Measurements from ENCODE around the gene CEACAM19. TPM values are rescaled to one million over a fixed set of nuclear protein-coding genes. Genes with fewer than 3 reads are reported as not detected.
"Not testable (repeated sequence)": the region's sequence is repeated elsewhere in the genome, so short reads cannot be mapped to it uniquely, and the experiment has no call there.

CEACAM19 gene
- total RNA-seq, 1 experiment from 2014 or later = 13.2 TPM

DNA sequence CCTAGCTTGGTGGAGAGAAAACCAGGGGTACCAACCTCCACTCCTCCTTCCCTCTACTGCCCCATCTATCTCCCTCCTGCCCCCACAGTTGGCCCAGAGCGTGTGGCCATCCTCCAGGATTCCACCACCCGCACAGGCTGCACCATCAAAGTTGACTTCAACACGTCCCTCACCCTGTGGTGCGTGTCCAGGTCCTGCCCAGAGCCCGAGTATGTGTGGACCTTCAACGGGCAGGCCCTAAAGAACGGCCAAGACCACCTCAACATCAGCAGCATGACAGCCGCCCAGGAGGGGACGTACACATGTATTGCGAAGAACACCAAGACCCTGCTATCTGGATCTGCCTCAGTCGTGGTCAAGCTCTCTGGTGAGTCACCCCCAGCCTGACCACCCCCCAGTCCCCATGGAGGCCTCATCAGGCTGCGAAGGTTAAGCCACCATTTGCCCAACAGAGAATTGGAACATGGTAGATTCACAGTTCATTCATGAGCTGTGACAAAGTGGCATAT is 34.3 kb downstream of the CEACAM19 start:
- Mint-ChIP-seq H3K36me3 (ENCODE audit: insufficient read depth, unreplicated experiment) (no peaks in the 10 kb centered on the region), H3K9me3 (ENCODE audit: unreplicated experiment) (no peaks in the 10 kb centered on the region), H3K4me3 (ENCODE audit: unreplicated experiment) (no peak overlapping the region), H3K4me1 (ENCODE audit: insufficient read depth, unreplicated experiment) (no peaks in the 10 kb centered on the region), H3K27me3 (ENCODE audit: insufficient read depth, unreplicated experiment) (no peaks in the 10 kb centered on the region), H3K27ac (ENCODE audit: low read depth, unreplicated experiment) (no peak overlapping the region)
- intact Hi-C loops (cut with micrococcal nuclease) = no loop called here
- no peak for DNase-seq (ENCODE audit: unreplicated experiment)
- ChIA-PET CTCF (interaction anchor here (0.6 to 1.1 kb wide), 4 partner anchors 16 to 66 kb away, joined by 3 to 4 read pairs (median 3); no protein-coding TSS in a partner anchor), POLR2A (interaction anchor here (0.7 kb wide), 1 partner anchor 152 kb away, joined by 5 read pairs; no protein-coding TSS in a partner anchor)
- no TSS peak for BruUV-seq (replicated peaks)
- TF ChIP-seq, protein P1, sequence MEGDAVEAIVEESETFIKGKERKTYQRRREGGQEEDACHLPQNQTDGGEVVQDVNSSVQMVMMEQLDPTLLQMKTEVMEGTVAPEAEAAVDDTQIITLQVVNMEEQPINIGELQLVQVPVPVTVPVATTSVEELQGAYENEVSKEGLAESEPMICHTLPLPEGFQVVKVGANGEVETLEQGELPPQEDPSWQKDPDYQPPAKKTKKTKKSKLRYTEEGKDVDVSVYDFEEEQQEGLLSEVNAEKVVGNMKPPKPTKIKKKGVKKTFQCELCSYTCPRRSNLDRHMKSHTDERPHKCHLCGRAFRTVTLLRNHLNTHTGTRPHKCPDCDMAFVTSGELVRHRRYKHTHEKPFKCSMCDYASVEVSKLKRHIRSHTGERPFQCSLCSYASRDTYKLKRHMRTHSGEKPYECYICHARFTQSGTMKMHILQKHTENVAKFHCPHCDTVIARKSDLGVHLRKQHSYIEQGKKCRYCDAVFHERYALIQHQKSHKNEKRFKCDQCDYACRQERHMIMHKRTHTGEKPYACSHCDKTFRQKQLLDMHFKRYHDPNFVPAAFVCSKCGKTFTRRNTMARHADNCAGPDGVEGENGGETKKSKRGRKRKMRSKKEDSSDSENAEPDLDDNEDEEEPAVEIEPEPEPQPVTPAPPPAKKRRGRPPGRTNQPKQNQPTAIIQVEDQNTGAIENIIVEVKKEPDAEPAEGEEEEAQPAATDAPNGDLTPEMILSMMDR (IDR thresholded peaks at IDR 0.05; ENCODE audit: unreplicated experiment) = no peak

DNA sequence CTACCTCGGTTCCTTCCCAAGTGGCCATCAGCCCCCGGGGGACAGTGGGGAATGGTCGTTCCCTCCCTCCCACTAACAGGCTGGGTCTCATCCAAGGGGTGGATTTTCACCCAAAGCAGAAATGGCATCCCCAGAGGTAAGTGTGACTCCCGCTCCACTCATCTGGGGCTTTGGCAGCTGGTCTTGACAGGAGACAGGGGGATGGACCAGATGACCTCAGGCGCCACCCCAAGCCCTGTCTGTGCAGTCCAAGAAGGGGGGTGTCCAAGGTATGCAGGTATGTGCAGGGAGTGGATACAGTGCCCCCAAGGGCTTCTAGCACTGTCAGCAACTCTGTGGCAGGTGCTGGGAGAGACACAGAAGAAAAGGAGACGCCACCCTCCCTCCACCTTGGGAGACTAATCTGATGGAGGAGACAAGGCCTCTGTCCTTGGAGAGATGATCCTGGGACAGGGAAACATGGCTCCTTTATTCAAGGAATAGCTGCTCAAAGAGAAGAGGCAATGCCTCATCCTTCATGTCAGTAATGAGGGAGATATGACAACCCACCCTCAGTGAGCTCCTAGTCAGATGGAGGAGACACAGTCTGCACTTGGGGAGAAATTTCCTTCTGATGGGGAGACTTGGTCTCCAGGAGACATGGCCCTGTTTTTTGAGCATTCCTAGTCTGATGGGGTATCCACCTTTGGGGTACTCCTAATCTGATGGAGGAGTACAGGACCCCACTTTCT is 35.4 kb downstream of the CEACAM19 start:
- DNase-seq (ENCODE audit: unreplicated experiment) = no peak

DNA sequence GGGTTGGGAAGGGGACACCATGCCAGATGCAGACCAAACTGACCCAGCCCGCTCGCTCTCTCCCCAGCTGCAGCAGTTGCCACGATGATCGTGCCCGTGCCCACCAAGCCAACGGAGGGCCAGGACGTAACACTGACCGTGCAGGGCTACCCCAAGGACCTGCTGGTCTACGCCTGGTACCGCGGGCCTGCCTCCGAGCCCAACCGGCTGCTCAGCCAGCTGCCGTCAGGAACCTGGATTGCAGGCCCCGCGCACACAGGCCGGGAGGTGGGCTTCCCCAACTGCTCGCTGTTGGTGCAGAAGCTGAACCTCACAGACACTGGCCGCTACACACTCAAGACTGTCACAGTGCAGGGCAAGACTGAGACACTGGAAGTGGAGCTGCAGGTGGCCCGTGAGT is 36.5 kb downstream of the CEACAM19 start:
- CTCF ChIA-PET = interaction anchor here (0.5 to 2.0 kb wide), 4 partner anchors 17 to 52 kb away, joined by 3 to 5 read pairs (median 4); no protein-coding TSS in a partner anchor
- BruUV-seq (replicated peaks) = no TSS peak
- POLR2A ChIA-PET = interaction anchor here (0.5 kb wide), 1 partner anchor 33 kb away, joined by 4 read pairs; no protein-coding TSS in a partner anchor

More for the DNA sequence above, 35.4 kb downstream of the CEACAM19 start:
- no peaks in the 10 kb centered on the region for H3K36me3 Mint-ChIP-seq (ENCODE audit: insufficient read depth, unreplicated experiment)
- TF ChIP-seq, protein P1 (IDR thresholded peaks at IDR 0.05; ENCODE audit: unreplicated experiment) = no peak
- H3K4me1 Mint-ChIP-seq (ENCODE audit: insufficient read depth, unreplicated experiment) = no peaks in the 10 kb centered on the region
- no peaks in the 10 kb centered on the region for H3K9me3 Mint-ChIP-seq (ENCODE audit: unreplicated experiment)
- no peaks in the 10 kb centered on the region for H3K27me3 Mint-ChIP-seq (ENCODE audit: insufficient read depth, unreplicated experiment)
- ChIA-PET CTCF (interaction anchor here (0.6 to 0.8 kb wide), 2 partner anchors 16 to 64 kb away, joined by 3 to 4 read pairs; no protein-coding TSS in a partner anchor), POLR2A (no interaction called here)
- H3K4me3 Mint-ChIP-seq (ENCODE audit: unreplicated experiment) = no peak overlapping the region
- no TSS peak for BruUV-seq (replicated peaks)
- no peak overlapping the region for H3K27ac Mint-ChIP-seq (ENCODE audit: low read depth, unreplicated experiment)
- intact Hi-C loops (cut with micrococcal nuclease) = no loop called here

DNA sequence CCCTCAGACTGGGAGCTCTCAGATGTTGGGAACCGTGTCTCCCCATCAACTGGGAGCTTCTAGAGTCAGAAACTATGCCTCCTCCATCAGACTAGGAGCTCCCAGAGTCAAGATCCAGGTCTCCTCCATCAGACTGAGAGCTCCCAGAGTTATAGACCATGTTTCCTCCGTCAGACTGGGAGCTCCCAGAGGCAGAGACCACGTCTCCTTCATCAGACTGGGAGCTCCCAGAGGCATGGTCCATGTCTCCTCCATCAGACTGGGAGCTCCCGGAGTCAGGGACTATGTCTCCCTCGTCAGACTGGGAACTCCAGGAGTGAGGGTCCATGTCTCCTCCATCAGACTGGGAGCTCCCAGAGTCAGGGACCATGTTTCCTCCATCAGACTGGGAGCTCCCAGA is 37.7 kb downstream of the CEACAM19 start:
- TF ChIP-seq, protein P1 (IDR thresholded peaks at IDR 0.05; ENCODE audit: unreplicated experiment) = no peak
- H3K4me3 Mint-ChIP-seq (ENCODE audit: unreplicated experiment) = no peak overlapping the region
- no peak for DNase-seq (ENCODE audit: unreplicated experiment)
- ChIA-PET POLR2A (interaction anchor here (0.8 kb wide), 1 partner anchor 68 kb away, joined by 5 read pairs; no protein-coding TSS in a partner anchor), CTCF (interaction anchor here (0.6 to 2.4 kb wide), 6 partner anchors 15 to 793 kb away, joined by 3 to 15 read pairs (median 4); no protein-coding TSS in a partner anchor)
- no peak overlapping the region for H3K27ac Mint-ChIP-seq (ENCODE audit: low read depth, unreplicated experiment)
- no peaks in the 10 kb centered on the region for H3K36me3 Mint-ChIP-seq (ENCODE audit: insufficient read depth, unreplicated experiment)
- intact Hi-C loops (cut with micrococcal nuclease) = no loop called here
- no peaks in the 10 kb centered on the region for H3K27me3 Mint-ChIP-seq (ENCODE audit: insufficient read depth, unreplicated experiment)
- no peaks in the 10 kb centered on the region for H3K9me3 Mint-ChIP-seq (ENCODE audit: unreplicated experiment)
- H3K4me1 Mint-ChIP-seq (ENCODE audit: insufficient read depth, unreplicated experiment) = no peaks in the 10 kb centered on the region
- no TSS peak for BruUV-seq (replicated peaks)

More for the DNA sequence above, 36.5 kb downstream of the CEACAM19 start:
- intact Hi-C loops (cut with micrococcal nuclease) = no loop called here
- Mint-ChIP-seq H3K36me3 (ENCODE audit: insufficient read depth, unreplicated experiment) (no peaks in the 10 kb centered on the region), H3K4me1 (ENCODE audit: insufficient read depth, unreplicated experiment) (no peaks in the 10 kb centered on the region), H3K4me3 (ENCODE audit: unreplicated experiment) (no peak overlapping the region), H3K27me3 (ENCODE audit: insufficient read depth, unreplicated experiment) (no peaks in the 10 kb centered on the region), H3K9me3 (ENCODE audit: unreplicated experiment) (no peaks in the 10 kb centered on the region), H3K27ac (ENCODE audit: low read depth, unreplicated experiment) (no peak overlapping the region)
- no peak for DNase-seq (ENCODE audit: unreplicated experiment)
- TF ChIP-seq, protein P1 (IDR thresholded peaks at IDR 0.05; ENCODE audit: unreplicated experiment) = no peak

DNA sequence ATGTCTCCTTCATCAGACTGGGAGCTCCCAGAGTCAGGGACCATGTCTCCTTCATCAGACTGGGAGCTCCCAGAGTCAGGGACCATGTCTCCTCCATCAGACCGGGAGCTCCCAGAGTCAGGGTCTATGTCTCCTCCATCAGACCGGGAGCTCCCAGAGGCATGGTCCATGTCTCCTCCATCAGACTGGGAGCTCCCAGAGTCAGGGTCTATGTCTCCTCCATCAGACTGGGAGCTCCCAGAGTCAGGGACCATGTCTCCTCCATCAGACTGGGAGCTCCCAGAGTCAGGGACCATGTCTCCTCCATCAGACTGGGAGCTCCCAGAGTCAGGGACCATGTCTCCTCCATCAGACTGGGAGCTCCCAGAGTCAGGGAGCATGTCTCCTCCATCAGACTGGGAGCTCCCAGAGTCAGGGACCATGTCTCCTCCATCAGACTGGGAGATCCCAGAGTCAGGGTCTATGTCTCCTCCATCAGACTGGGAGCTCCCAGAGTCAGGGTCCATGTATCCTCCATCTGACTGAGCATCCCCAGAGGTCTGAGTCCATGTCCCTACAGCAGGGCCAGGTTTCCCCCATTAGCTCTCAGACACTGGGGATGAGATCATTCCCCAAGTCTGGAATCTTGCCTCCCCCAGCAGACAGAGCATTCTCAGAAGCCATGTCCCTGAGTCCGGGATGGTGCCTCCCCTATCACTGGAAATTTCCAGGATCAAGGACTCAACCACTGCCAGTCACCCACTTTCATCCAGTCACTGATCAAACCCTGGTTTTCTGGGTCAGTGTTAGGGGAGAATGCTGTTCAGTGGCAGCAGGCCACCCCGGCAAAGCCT is 38.4 kb downstream of the CEACAM19 start:
- H3K4me1 Mint-ChIP-seq (ENCODE audit: insufficient read depth, unreplicated experiment); H3K9me3 Mint-ChIP-seq (ENCODE audit: unreplicated experiment); intact Hi-C loops (cut with micrococcal nuclease); BruUV-seq (replicated peaks); H3K27ac Mint-ChIP-seq (ENCODE audit: low read depth, unreplicated experiment); DNase-seq (ENCODE audit: unreplicated experiment); H3K27me3 Mint-ChIP-seq (ENCODE audit: insufficient read depth, unreplicated experiment); POLR2A ChIA-PET; H3K36me3 Mint-ChIP-seq (ENCODE audit: insufficient read depth, unreplicated experiment); H3K4me3 Mint-ChIP-seq (ENCODE audit: unreplicated experiment): not testable (repeated sequence)
- CTCF ChIA-PET = interaction anchor here (1.4 to 2.4 kb wide), 3 partner anchors 14 to 135 kb away, joined by 4 to 15 read pairs (median 5); no protein-coding TSS in a partner anchor

Measured in MCF 10A (cell line).